ENCODE measurements around the gene SDE2.

SDE2 gene

DNA sequence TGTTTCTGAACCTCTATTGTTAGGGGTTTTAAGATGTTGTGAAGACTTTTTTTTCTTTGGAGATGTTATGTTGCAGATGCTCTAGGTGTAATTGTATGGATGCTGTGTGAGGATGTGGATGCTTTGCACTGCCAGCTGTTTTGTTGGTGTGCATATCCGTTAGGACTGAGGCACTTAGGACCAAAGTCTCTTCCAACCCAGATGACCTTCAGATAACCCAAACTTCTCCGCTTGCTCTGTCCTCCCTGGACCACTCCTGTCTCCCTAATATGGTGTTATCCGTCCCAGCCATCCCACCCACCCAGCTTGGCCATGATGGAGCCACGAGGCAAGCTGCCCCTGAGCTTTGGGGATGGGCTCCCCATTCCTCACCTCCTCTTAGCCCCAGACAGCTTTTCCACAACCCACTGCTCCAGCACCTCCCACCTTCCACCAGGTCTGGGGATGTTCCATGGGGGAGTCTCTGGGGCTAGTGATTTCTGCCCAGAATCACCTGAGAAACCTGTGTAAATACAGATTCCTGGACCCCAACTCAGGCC lies 53.0 kb downstream of the SDE2 start:
- DNase-seq (ENCODE audit: low read depth, low spot score), result no peak
- H3K4me3 ChIP-seq (ENCODE audit: low read depth, low read length), result no peak overlapping the region
- TF ChIP-seq, protein P1, sequence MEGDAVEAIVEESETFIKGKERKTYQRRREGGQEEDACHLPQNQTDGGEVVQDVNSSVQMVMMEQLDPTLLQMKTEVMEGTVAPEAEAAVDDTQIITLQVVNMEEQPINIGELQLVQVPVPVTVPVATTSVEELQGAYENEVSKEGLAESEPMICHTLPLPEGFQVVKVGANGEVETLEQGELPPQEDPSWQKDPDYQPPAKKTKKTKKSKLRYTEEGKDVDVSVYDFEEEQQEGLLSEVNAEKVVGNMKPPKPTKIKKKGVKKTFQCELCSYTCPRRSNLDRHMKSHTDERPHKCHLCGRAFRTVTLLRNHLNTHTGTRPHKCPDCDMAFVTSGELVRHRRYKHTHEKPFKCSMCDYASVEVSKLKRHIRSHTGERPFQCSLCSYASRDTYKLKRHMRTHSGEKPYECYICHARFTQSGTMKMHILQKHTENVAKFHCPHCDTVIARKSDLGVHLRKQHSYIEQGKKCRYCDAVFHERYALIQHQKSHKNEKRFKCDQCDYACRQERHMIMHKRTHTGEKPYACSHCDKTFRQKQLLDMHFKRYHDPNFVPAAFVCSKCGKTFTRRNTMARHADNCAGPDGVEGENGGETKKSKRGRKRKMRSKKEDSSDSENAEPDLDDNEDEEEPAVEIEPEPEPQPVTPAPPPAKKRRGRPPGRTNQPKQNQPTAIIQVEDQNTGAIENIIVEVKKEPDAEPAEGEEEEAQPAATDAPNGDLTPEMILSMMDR (IDR thresholded peaks at IDR 0.05; ENCODE audit: low read depth, low read length), result no peak
- in situ Hi-C loops (cut with HindIII; ENCODE audit: low sequenced_read_pairs), result no loop called here

DNA sequence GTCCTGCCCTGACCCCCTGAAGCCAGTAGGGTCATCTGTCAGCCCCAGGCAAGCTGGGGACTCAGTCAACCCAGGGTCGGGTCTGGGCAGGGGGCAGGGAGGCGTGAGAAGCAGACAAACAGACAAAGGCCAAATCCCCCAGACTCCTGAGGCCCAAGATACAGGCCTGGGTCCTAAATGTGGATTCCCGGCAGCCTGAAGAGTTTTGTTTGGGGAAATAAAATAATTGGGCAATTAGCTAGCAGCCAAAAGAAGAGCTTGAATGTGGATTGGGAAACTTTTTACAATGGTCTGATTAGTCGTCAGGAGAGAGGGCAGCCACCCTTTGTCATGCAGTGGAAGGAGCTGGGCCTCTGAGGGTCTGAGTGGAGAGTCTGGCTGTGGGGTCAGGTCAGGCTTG lies 53.6 kb downstream of the SDE2 start:
- TF ChIP-seq, protein P1 (IDR thresholded peaks at IDR 0.05; ENCODE audit: low read depth, low read length), result no peak
- DNase-seq (ENCODE audit: low read depth, low spot score), result no peak
- no peak overlapping the region for H3K4me3 ChIP-seq (ENCODE audit: low read depth, low read length)
- in situ Hi-C loops (cut with HindIII; ENCODE audit: low sequenced_read_pairs), result no loop called here

DNA sequence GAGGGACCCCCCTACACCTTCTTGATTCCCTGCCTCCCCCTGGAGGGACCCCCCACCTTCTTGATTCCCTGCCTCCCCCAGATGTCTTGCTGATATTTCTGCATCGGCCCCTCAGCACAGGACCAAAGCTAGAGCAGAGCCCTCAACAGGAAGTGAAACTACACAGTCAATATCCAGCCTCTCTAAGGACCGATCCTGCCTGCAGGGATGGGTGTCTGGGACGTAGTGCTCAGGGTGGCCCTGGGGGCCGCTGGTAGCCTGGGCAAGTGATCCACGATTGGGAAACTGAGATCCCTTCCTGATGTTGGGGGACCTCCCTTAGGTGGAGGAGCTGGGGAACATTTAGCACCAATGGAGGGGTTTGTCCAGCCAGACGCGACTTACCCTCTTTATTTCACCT lies 54.2 kb downstream of the SDE2 start:
- H3K4me3 ChIP-seq (ENCODE audit: low read depth, low read length), result no peak overlapping the region
- DNase-seq (ENCODE audit: low read depth, low spot score), result no peak
- TF ChIP-seq, protein P1 (IDR thresholded peaks at IDR 0.05; ENCODE audit: low read depth, low read length), result no peak
- in situ Hi-C loops (cut with HindIII; ENCODE audit: low sequenced_read_pairs), result no loop called here

DNA sequence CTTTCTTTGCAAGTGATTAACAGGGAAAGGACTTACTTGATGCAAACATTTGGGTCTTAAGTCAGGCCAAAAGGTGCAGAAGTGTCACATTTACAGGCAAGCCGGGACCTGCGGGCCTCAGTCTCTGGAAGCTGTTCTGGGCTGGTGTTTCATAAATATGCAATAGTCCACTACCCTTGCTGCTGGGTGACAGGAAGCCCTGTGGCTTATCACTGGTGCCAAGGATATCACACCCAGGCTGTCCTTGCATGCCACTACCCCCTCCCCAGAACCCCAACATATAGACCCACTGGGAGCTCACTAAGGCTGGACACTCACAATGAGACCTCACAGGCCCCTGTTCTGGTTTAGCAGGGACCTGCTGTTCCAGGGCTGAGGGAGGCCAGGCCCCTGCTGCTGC lies 54.8 kb downstream of the SDE2 start:
- in situ Hi-C loops (cut with HindIII; ENCODE audit: low sequenced_read_pairs), result no loop called here
- TF ChIP-seq, protein P1 (IDR thresholded peaks at IDR 0.05; ENCODE audit: low read depth, low read length), result no peak
- no peak overlapping the region for H3K4me3 ChIP-seq (ENCODE audit: low read depth, low read length)
- DNase-seq (ENCODE audit: low read depth, low spot score), result no peak

DNA sequence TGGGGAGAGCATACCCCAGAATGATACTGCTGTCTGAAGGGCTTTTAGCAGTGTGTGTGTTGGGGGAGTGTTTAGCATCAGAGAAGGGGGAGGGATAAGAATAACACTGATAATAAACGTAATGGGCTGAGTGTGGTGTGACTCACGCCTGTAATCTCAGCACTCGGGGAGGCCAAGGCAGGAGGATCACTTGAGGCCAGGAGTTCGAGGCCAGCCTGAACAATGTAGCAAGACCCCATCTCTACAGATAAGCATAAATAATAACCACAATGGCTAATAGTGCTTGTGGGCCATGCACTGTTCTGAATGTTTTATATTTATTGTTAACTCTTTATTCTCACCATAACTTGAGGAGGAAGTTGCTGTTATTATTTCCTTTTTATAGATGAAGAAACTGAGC lies 55.6 kb downstream of the SDE2 start:
- in situ Hi-C loops (cut with HindIII; ENCODE audit: low sequenced_read_pairs), result no loop called here
- TF ChIP-seq, protein P1 (IDR thresholded peaks at IDR 0.05; ENCODE audit: low read depth, low read length), result no peak
- DNase-seq (ENCODE audit: low read depth, low spot score), result no peak
- H3K4me3 ChIP-seq (ENCODE audit: low read depth, low read length), result no peak overlapping the region

DNA sequence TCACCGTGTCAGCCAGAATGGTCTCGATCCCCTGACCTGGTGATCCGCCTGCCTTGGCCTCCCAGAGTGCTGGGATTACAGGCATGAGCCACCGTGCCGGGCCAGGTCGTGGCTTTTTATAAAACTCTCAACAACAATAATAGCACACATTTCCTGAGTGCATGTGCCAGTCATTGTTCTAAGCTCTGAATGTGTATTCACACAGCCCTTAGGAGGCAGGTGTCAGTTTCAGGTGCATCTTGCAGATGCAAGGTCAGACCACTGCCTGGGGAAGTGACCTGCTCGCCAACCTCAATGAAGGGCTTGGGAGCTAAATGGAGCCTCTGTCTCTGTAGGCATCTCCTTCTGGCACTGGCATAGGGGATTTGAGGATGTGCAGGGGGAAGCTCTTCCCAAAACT lies 56.6 kb downstream of the SDE2 start:
- in situ Hi-C loops (cut with HindIII; ENCODE audit: low sequenced_read_pairs), result no loop called here
- TF ChIP-seq, protein P1 (IDR thresholded peaks at IDR 0.05; ENCODE audit: low read depth, low read length), result no peak
- DNase-seq (ENCODE audit: low read depth, low spot score), result no peak
- H3K4me3 ChIP-seq (ENCODE audit: low read depth, low read length), result no peak overlapping the region

DNA sequence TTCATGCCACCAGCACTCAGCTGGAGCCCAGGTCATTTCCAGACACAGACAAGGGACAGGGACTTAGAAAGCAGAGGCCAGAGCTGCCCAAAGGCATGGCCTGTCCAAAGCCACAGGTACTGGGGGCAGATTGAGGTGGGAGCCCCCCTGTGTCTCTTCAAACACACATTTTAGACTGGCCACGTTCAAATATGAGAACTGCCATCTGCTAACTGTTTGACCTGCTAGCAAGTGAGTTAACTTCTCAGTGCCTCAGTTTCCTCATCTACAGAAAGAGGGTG lies 57.3 kb downstream of the SDE2 start:
- no peak overlapping the region for H3K4me3 ChIP-seq (ENCODE audit: low read depth, low read length)
- TF ChIP-seq, protein P1 (IDR thresholded peaks at IDR 0.05; ENCODE audit: low read depth, low read length), result no peak
- in situ Hi-C loops (cut with HindIII; ENCODE audit: low sequenced_read_pairs), result no loop called here
- DNase-seq (ENCODE audit: low read depth, low spot score), result no peak

All from astrocyte of the spinal cord (primary cell).